IMR-90 (cell line): ENCODE data around the gene MAP3K5. TPM values are rescaled to one million over a fixed set of nuclear protein-coding genes. Genes with fewer than 3 reads are reported as not detected.

Experiments used
- ATAC-seq: fragments of 200-7000 bp; cut with Tn5 transposase; 2 replicates; pipeline ENCODE4 v1.9.1; 2020; ENCODE audit warnings: low read depth, mild to moderate bottlenecking, moderate library complexity
- BruUV-seq: library from RNA; stranded (reverse); fragments of 400-500 nt; replicated peaks from 2 replicates; lab custom pipeline; 2021; lab: Mats Ljungman, UMichigan
- CTCF ChIA-PET: fragments of 300-600 bp; formaldehyde crosslinking; extraction: SDS; loops from one replicate; lab custom pipeline; 2021; ENCODE audit warnings: antibody characterized with exemption; lab: Yijun Ruan, JAX
- POLR2A ChIA-PET: fragments of 300-600 bp; sonication (Branson Sonifier 250); formaldehyde crosslinking; loops from one replicate; lab custom pipeline; 2022; ENCODE audit warnings: antibody characterized with exemption; ENCODE audit not compliant: unreplicated experiment; lab: Charles Lee
- DNase-seq: peaks from one replicate; pipeline ENCODE4 v3.0.0; 2013
- H2AFZ ChIP-seq: replicated peaks from 2 replicates; pipeline ENCODE3; 2013; ENCODE audit warnings: low read length, mild to moderate bottlenecking; ENCODE audit not compliant: poor library complexity
- H2AK5ac ChIP-seq: 2 replicates; pipeline ENCODE4 v1.6.1; 2013; ENCODE audit warnings: low read depth, low read length, inconsistent platforms
- H2AK9ac ChIP-seq: replicated peaks from 2 replicates; pipeline ENCODE3; 2013; ENCODE audit warnings: mild to moderate bottlenecking, low read depth, low read length, moderate library complexity; ENCODE audit not compliant: poor library complexity
- H2BK120ac ChIP-seq: 2 replicates; pipeline ENCODE4 v1.6.1; 2013; ENCODE audit warnings: low read depth, low read length, inconsistent platforms
- H2BK15ac ChIP-seq: 3 replicates; pipeline ENCODE4 v1.6.1; 2013; ENCODE audit warnings: low read depth, low read length, inconsistent platforms
- H2BK20ac ChIP-seq: 2 replicates; pipeline ENCODE4 v1.6.1; 2013; ENCODE audit warnings: low read depth, mild to moderate bottlenecking, inconsistent platforms, low read length, moderate library complexity
- H2BK5ac ChIP-seq: 2 replicates; pipeline ENCODE4 v1.6.1; 2013; ENCODE audit warnings: mild to moderate bottlenecking, low read depth, low read length, inconsistent platforms; ENCODE audit not compliant: poor library complexity, severe bottlenecking
- H3K14ac ChIP-seq: replicated peaks from 2 replicates; pipeline ENCODE4 v1.6.1; 2013; ENCODE audit warnings: low read depth, low read length, inconsistent platforms
- H3K18ac ChIP-seq: 2 replicates; pipeline ENCODE4 v1.6.1; 2013; ENCODE audit warnings: low read depth, low read length, control low read depth
- H3K23ac ChIP-seq: 2 replicates; pipeline ENCODE4 v1.6.1; 2013; ENCODE audit warnings: low read depth, low read length, inconsistent platforms
- H3K27ac ChIP-seq: 2 replicates; pipeline ENCODE4 v1.5.1; 2013; ENCODE audit warnings: mild to moderate bottlenecking, control low read depth, low read length; ENCODE audit not compliant: insufficient read depth
- H3K27me3 ChIP-seq: 2 replicates; pipeline ENCODE4 v1.6.1; 2013; ENCODE audit warnings: low read length; ENCODE audit not compliant: control insufficient read depth, insufficient read depth
- H3K36me3 ChIP-seq: 2 replicates; pipeline ENCODE4 v1.6.1; 2013; ENCODE audit warnings: low read length, mixed read lengths; ENCODE audit not compliant: control insufficient read depth, insufficient read depth
- H3K4ac ChIP-seq: 2 replicates; pipeline ENCODE4 v1.6.1; 2013; ENCODE audit warnings: low read depth, low read length, inconsistent platforms
- H3K4me1 ChIP-seq: 2 replicates; pipeline ENCODE4 v1.6.1; 2013; ENCODE audit warnings: low read length, mixed read lengths; ENCODE audit not compliant: control insufficient read depth, insufficient read depth
- H3K4me2 ChIP-seq: 2 replicates; pipeline ENCODE4 v1.6.1; 2013; ENCODE audit warnings: low read depth, mild to moderate bottlenecking, control low read depth, low read length, moderate library complexity
- H3K4me3 ChIP-seq: 2 replicates; pipeline ENCODE4 v1.5.1; 2013; ENCODE audit warnings: low read depth, mild to moderate bottlenecking, control low read depth, low read length, moderate library complexity; ENCODE audit not compliant: insufficient read depth
- H3K56ac ChIP-seq: 2 replicates; pipeline ENCODE4 v1.6.1; 2013; ENCODE audit warnings: low read length, inconsistent platforms; ENCODE audit not compliant: insufficient read depth; ENCODE audit errors: extremely low read depth
- H3K79me1 ChIP-seq, 2 experiments: 2 replicates each; pipeline ENCODE4 v1.6.1; 2013; ENCODE audit warnings: low read length in 2 of 2, inconsistent platforms in 1 of 2, low read depth in 1 of 2
- H3K9ac ChIP-seq: 2 replicates; pipeline ENCODE4 v1.6.1; 2013; ENCODE audit warnings: low read depth, low read length, control low read depth
- H3K9me1 ChIP-seq: 2 replicates; pipeline ENCODE4 v1.6.1; 2013; ENCODE audit warnings: low read length, inconsistent platforms; ENCODE audit not compliant: insufficient read depth
- H3K9me3 ChIP-seq: 2 replicates; pipeline ENCODE4 v1.6.1; 2013; ENCODE audit warnings: low read length; ENCODE audit not compliant: control insufficient read depth, insufficient read depth
- H4K20me1 ChIP-seq: 2 replicates; pipeline ENCODE4 v1.6.1; 2013; ENCODE audit warnings: low read length, inconsistent platforms; ENCODE audit not compliant: insufficient read depth
- H4K5ac ChIP-seq: 2 replicates; pipeline ENCODE4 v1.6.1; 2013; ENCODE audit warnings: mild to moderate bottlenecking, low read depth, low read length, control low read depth
- H4K8ac ChIP-seq, 2 experiments: 2 replicates each; pipeline ENCODE4 v1.6.1; 2013; ENCODE audit warnings: low read depth in 2 of 2, low read length in 2 of 2, control low read depth in 1 of 2, inconsistent platforms in 1 of 2
- H4K91ac ChIP-seq: 2 replicates; pipeline ENCODE4 v1.6.1; 2013; ENCODE audit warnings: low read depth, low read length, inconsistent platforms; ENCODE audit not compliant: insufficient read depth
- CTCF ChIP-seq: conservative IDR thresholded peaks from 2 replicates; pipeline ENCODE4 v1.5.1; 2012; ENCODE audit warnings: mild to moderate bottlenecking, low read depth, low read length, improper control_type of control experiment
- MAFK ChIP-seq: IDR thresholded peaks from 2 replicates; pipeline ENCODE4 v1.6.1; 2012; ENCODE audit warnings: low read depth, low read length, improper control_type of control experiment
- WGBS, 2 experiments: methylation state at CpG; one replicate each; pipeline versions ENCODE4 v1.1.5 to v1.1.7; 2013; ENCODE audit warnings: missing lambda C conversion rate in 2 of 2; ENCODE audit not compliant: insufficient read length in 1 of 2; ENCODE audit errors: extremely low coverage in 2 of 2; 5-methylcytosine and 5-hydroxymethylcytosine counted together
- dilution Hi-C: fragments of 300-500 bp; cut with HindIII; formaldehyde crosslinking; loops from one replicate; pipeline ENCODE4 v1.14.3; 2018; ENCODE audit warnings: low sequenced_read_pairs; ENCODE audit not compliant: unreplicated experiment
- in situ Hi-C: fragments of 300-500 bp; cut with MboI; formaldehyde crosslinking; loops from 3 replicates; pipeline ENCODE4 v1.14.3; 2019; ENCODE audit warnings: low sequenced_read_pairs, inconsistent platforms, mixed read lengths
- intact Hi-C: fragments of 100-400 bp; cut with micrococcal nuclease; formaldehyde crosslinking; loops from 2 replicates; pipeline ENCODE4 v1.10.0; 2022
- polyA plus RNA-seq, 3 experiments: library from polyadenylated mRNA; depleted of rRNA; stranded (reverse); fragments of >200 nt; gene quantifications; 2 replicates each; pipeline ENCODE4 v1.2.3, GENCODE V29; 2012; ENCODE audit warnings: low replicate concordance in 1 of 3
- total RNA-seq: library from RNA; depleted of rRNA; stranded (reverse); fragments of >200 nt; gene quantifications from 2 replicates; pipeline ENCODE4 v1.2.3, GENCODE V29; 2012

MAP3K5 gene
- total and polyA plus RNA-seq, 2 of the 4 experiments (the other 2 are of a cell fraction): 5.4 to 17.6 TPM

DNA sequence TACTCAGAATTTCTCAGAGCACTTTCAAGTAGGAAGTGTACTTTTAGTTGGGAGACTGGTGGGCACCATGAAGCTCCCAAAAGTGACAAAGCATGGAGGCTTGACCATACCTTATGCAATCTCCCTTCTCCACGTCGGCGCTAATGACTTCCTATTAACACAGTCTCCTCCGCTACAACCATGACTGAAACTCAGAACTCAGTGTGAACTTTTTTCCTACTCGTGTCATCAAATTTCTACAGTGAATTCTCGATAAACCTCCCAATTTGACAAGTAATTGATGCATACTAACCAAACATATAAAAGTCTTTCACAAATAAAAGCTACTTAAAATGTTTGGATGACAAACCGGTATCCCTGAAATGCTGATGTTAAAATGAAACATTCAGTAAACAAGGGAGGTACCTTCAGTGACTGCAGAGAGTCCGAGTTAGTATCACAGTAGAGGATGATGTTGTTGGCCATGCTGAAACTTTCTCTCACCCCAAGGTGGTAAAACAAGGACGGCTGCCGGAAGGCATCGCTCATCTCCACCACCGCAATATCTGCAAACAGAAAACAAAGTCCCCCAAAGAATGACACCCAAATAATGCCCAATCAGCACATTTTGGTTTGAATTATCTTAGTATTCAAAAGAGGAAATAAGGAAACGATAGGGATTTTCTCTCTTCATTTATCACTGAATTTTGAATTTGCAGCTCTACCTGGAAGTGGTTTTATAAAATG, 72.1 kb downstream of the MAP3K5 start:
- Histone ChIP-seq H3K4me3 (no peak overlapping the region), H3K4me1 (peaks cover 5% of the 10 kb centered on the region), H2BK120ac (no peak overlapping the region), H2AK5ac (no peak overlapping the region), H2BK15ac (no peak overlapping the region), H3K4me2 (no peak overlapping the region), H3K27ac (no peak overlapping the region), H3K9me3 (no peaks in the 10 kb centered on the region), H2AK9ac (no peak overlapping the region), H4K91ac (no peak overlapping the region), H3K23ac (no peak overlapping the region), H3K18ac (no peak overlapping the region), H3K36me3 (0 out of 2 replicates have a peak, but pooled peaks cover 2% of the 10 kb centered on the region), H2BK5ac (no peak overlapping the region), H3K9ac (no peak overlapping the region), H2AFZ (no peak overlapping the region), H3K79me1 (peaks cover 21 to 62% of the 10 kb centered on the region in 2 experiments), H3K14ac (no peak overlapping the region), H4K5ac (no peak overlapping the region), H3K4ac (no peak overlapping the region), H3K9me1 (0 out of 2 replicates have a peak, but pooled peaks cover 5% of the 10 kb centered on the region), H3K56ac (no peak overlapping the region), H3K27me3 (no peaks in the 10 kb centered on the region), H4K20me1 (peaks cover 11% of the 10 kb centered on the region; the same call in 1 of the 2 replicates), H2BK20ac (no peak overlapping the region), H4K8ac (no peak overlapping the region)
- in situ Hi-C loops: no loop called here
- no peak for ATAC-seq
- intact Hi-C loops: no loop called here
- dilution Hi-C loops: no loop called here
- ChIA-PET CTCF (no interaction called here), POLR2A (interaction anchor here (0.5 kb wide), 1 partner anchor 19 kb away, joined by 3 read pairs; no protein-coding TSS in a partner anchor)
- WGBS, 2 experiments: 90% methylated on average over 2 of the region's 13 CpGs; no CpG with 5 or more reads in 1 of the 2 experiments
- no peak for DNase-seq
- no peak for TF ChIP-seq CTCF
- peak; percentile 97 for TF ChIP-seq MAFK
- no TSS peak for BruUV-seq
